ENCODE results near the gene ASPSCR1. TPM values are rescaled to one million over a fixed set of nuclear protein-coding genes. Genes with fewer than 3 reads are reported as not detected.

Gene ASPSCR1
- total and polyA plus RNA-seq, 2 of the 13 experiments (the other 11 are each of a cell fraction or from before 2014, with no cell fraction given), result 274 to 314 TPM

DNA sequence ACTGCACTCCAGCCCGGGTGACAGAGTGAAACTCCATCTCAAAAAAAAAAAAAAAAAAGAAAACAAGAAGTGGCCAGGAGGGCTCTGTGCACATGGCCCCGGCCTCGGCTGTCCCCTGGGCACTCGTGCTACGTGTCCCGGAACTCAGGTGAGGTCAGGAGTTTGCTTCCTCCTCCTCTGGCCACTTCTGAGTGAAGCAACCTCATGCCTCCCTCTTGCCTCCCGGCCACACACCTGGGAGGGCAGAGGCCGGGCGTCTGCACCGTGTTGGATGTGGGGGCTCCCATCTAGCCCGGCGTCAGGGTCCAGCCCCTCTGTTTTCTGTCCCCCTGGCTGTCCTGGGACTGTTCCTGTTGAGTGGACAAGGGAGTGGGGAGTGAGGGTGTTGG is 22.2 kb downstream of the ASPSCR1 start (continued):
- TF ChIP-seq ZNF143 (CRISPR knock-in tag; IDR thresholded peaks at IDR 0.05), result no peak
- no peak for TF ChIP-seq GABPA (IDR thresholded peaks at IDR 0.05; ENCODE audit: low read depth, low read length)
- peak; percentile 82 for TF ChIP-seq GABPA (CRISPR knock-in tag; IDR thresholded peaks at IDR 0.05; ENCODE audit: low read depth)
- peak; percentile 95; the same call in 1 of the 2 replicates for TF ChIP-seq ZNF558 (CRISPR knock-in tag; IDR thresholded peaks at IDR 0.05; ENCODE audit: borderline replicate concordance)
- TF ChIP-seq NR2C2 (CRISPR knock-in tag; IDR thresholded peaks at IDR 0.05; ENCODE audit: borderline replicate concordance), result peak; percentile 90
- 0 out of 2 replicates have a peak, but pooled peaks have one; percentile 26 for TF ChIP-seq SRY (CRISPR knock-in tag; IDR thresholded peaks at IDR 0.05)
- TF ChIP-seq ZNF296 (CRISPR knock-in tag; conservative IDR thresholded peaks at IDR 0.05), result 0 out of 2 replicates have a peak, but pooled peaks have one; percentile 23
- peak; percentile 76 for TF ChIP-seq SAP130 (CRISPR knock-in tag; IDR thresholded peaks at IDR 0.05; ENCODE audit: low read depth)
- peak; percentile 77 for TF ChIP-seq MYC (CRISPR knock-in tag; IDR thresholded peaks at IDR 0.05; ENCODE audit: borderline replicate concordance)
- TF ChIP-seq SP5 (CRISPR knock-in tag; IDR thresholded peaks at IDR 0.05; ENCODE audit: borderline replicate concordance, low read depth), result no peak
- 0 out of 2 replicates have a peak, but pooled peaks have one; percentile 31 for TF ChIP-seq ZSCAN12 (CRISPR knock-in tag; IDR thresholded peaks at IDR 0.05)
- TF ChIP-seq ZNF878 (CRISPR knock-in tag; IDR thresholded peaks at IDR 0.05), result 0 out of 2 replicates have a peak, but pooled peaks have one; percentile 12
- TF ChIP-seq, protein P1, sequence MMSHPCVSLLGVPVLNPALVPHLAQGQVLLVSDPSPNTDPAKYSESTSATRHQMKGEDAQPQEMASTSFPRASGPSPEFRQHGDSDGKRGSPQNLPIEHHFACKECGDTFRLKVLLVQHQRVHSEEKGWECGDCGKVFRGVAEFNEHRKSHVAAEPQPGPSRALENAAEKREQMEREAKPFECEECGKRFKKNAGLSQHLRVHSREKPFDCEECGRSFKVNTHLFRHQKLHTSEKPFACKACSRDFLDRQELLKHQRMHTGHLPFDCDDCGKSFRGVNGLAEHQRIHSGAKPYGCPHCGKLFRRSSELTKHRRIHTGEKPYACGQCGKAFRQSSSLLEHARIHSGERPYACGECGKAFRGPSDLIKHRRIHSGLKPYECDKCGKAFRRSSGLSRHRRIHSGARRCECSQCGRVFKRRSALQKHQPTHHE (CRISPR knock-in tag; IDR thresholded peaks at IDR 0.05; ENCODE audit: borderline replicate concordance), result no peak
- TF ChIP-seq, protein P2, sequence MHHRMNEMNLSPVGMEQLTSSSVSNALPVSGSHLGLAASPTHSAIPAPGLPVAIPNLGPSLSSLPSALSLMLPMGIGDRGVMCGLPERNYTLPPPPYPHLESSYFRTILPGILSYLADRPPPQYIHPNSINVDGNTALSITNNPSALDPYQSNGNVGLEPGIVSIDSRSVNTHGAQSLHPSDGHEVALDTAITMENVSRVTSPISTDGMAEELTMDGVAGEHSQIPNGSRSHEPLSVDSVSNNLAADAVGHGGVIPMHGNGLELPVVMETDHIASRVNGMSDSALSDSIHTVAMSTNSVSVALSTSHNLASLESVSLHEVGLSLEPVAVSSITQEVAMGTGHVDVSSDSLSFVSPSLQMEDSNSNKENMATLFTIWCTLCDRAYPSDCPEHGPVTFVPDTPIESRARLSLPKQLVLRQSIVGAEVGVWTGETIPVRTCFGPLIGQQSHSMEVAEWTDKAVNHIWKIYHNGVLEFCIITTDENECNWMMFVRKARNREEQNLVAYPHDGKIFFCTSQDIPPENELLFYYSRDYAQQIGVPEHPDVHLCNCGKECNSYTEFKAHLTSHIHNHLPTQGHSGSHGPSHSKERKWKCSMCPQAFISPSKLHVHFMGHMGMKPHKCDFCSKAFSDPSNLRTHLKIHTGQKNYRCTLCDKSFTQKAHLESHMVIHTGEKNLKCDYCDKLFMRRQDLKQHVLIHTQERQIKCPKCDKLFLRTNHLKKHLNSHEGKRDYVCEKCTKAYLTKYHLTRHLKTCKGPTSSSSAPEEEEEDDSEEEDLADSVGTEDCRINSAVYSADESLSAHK (CRISPR knock-in tag; IDR thresholded peaks at IDR 0.05; ENCODE audit: borderline replicate concordance), result no peak
- TF ChIP-seq ZNF3 (CRISPR knock-in tag; IDR thresholded peaks at IDR 0.05), result no peak
- 0 out of 2 replicates have a peak, but pooled peaks have one; percentile 12 for TF ChIP-seq ZSCAN25 (CRISPR knock-in tag; IDR thresholded peaks at IDR 0.05)
- TF ChIP-seq SRSF1 (optimal IDR thresholded peaks at IDR 0.05; ENCODE audit: low read depth, low read length), result no peak
- peak; percentile 71; the same call in 1 of the 2 replicates for TF ChIP-seq BRCA1 (CRISPR knock-in tag; IDR thresholded peaks at IDR 0.05)
- TF ChIP-seq, protein P3, sequence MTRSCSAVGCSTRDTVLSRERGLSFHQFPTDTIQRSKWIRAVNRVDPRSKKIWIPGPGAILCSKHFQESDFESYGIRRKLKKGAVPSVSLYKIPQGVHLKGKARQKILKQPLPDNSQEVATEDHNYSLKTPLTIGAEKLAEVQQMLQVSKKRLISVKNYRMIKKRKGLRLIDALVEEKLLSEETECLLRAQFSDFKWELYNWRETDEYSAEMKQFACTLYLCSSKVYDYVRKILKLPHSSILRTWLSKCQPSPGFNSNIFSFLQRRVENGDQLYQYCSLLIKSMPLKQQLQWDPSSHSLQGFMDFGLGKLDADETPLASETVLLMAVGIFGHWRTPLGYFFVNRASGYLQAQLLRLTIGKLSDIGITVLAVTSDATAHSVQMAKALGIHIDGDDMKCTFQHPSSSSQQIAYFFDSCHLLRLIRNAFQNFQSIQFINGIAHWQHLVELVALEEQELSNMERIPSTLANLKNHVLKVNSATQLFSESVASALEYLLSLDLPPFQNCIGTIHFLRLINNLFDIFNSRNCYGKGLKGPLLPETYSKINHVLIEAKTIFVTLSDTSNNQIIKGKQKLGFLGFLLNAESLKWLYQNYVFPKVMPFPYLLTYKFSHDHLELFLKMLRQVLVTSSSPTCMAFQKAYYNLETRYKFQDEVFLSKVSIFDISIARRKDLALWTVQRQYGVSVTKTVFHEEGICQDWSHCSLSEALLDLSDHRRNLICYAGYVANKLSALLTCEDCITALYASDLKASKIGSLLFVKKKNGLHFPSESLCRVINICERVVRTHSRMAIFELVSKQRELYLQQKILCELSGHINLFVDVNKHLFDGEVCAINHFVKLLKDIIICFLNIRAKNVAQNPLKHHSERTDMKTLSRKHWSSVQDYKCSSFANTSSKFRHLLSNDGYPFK (CRISPR knock-in tag; IDR thresholded peaks at IDR 0.05; ENCODE audit: borderline replicate concordance), result 0 out of 2 replicates have a peak, but pooled peaks have one; percentile 47
